Right lobe of liver (tissue), 6 donors: ENCODE measurements around the gene NOTCH3. TPM values are rescaled to one million over a fixed set of nuclear protein-coding genes. Genes with fewer than 3 reads are reported as not detected.

Experiments used
- ATAC-seq, 4 donors: fragments of 200-7000 bp; cut with Tn5 transposase; one replicate each; pipeline ENCODE4 v1.9.1; 2020; ENCODE audit warnings: mild to moderate bottlenecking in 4 of 4, moderate library complexity in 4 of 4
- DNase-seq, 3 donors: peaks; one replicate each; pipeline ENCODE4 v3.0.0-alpha.2; 2020
- H3K27ac ChIP-seq, 3 donors: fragments of 200-600 bp; one replicate each; pipeline ENCODE4 v1.8.0; 2022
- H3K27me3 ChIP-seq, 2 donors: fragments of 200-600 bp; one replicate each; pipeline ENCODE4 v1.8.0; 2022
- H3K36me3 ChIP-seq, 4 donors: fragments of 200-600 bp; sonication (generic) in 1 of 4; one replicate each; pipeline versions ENCODE4 v1.5.1 to v1.8.0; 2017 to 2022; ENCODE audit warnings: control low read depth in 1 of 4
- H3K4me1 ChIP-seq, 4 donors: fragments of 200-600 bp; sonication (generic) in 1 of 4; one replicate each; pipeline versions ENCODE4 v1.5.1 to v1.8.0; 2017 to 2022; ENCODE audit warnings: control low read depth in 1 of 4
- H3K4me3 ChIP-seq, 3 donors: fragments of 200-600 bp; one replicate each; pipeline ENCODE4 v1.8.0; 2022
- H3K9me3 ChIP-seq, 4 donors: fragments of 200-600 bp; sonication (generic) in 1 of 4; one replicate each; pipeline versions ENCODE4 v1.5.1 to v1.8.0; 2017 to 2022; ENCODE audit warnings: control low read depth in 1 of 4
- CTCF ChIP-seq, 4 donors: fragments of 200-600 bp in 3 of 4; fragments of 450-650 bp in 1 of 4; IDR thresholded peaks; one replicate each; pipeline versions ENCODE4 v1.5.1 to v1.8.0; 2016 to 2022; ENCODE audit warnings: antibody characterized with exemption in 4 of 4, mild to moderate bottlenecking in 2 of 4
- POLR2A ChIP-seq: fragments of 450-650 bp; IDR thresholded peaks from one replicate; pipeline ENCODE4 v1.6.1; 2017; ENCODE audit warnings: antibody characterized with exemption, mild to moderate bottlenecking
- WGBS: methylation state at CpG from one replicate; pipeline ENCODE4 v1.1.6; 2018; ENCODE audit warnings: low coverage, low lambda C conversion rate; ENCODE audit not compliant: insufficient coverage; ENCODE audit errors: missing lambda C conversion rate; 5-methylcytosine and 5-hydroxymethylcytosine counted together
- intact Hi-C, 2 donors: fragments of 100-400 bp; cut with DNase I; formaldehyde crosslinking; loops; one replicate each; pipeline versions ENCODE4 v1.11.2 to v1.14.1; 2022
- total RNA-seq, 6 experiments: library from RNA; depleted of rRNA in 2 of 6; stranded (reverse); fragments of >200 nt in 2 of 6; fragmentation: NEBNext Ultra II Directional in 3 of 6; extraction: Animal tissue kit (Norgen Biotek cat#: 25700) in 3 of 6; gene quantifications; one replicate each; pipeline versions ENCODE4 v1.1.0 to v1.2.4, GENCODE V29; 2016 to 2023
- donor health status: DM: no; HTN: yes; CAD: no.
- donor health status: DM: no; HTN: no; CAD: no.
- donor health status: DM: no; HTN: no; CAD: no.
- donor health status: DM: no; HTN: yes; CAD: no.
- donor health status: DM: no; HTN: yes; CAD: no.

Gene NOTCH3
- total RNA-seq, 6 experiments from 2014 or later = 1.7 to 6.7 (median 2.4) TPM

GRCh38 chr19:15129856-15130585, 70.8 kb downstream of the NOTCH3 start:
- Histone ChIP-seq H3K27ac (no peak overlapping the region), H3K9me3 (no peaks in the 10 kb centered on the region), H3K4me3 (no peak overlapping the region), H3K27me3 (no peaks in the 10 kb centered on the region), H3K36me3 (no peaks in the 10 kb centered on the region), H3K4me1 (peaks cover 0 to 6% (median 0%) of the 10 kb centered on the region in 4 donors)
- 57% methylated on average over 15 of the region's 16 CpGs for WGBS
- intact Hi-C loops = no loop called here
- ATAC-seq = no peak
- no peak for TF ChIP-seq CTCF (IDR thresholded peaks at IDR 0.05)
- peak in 1 of 3 donors; percentile 11 for DNase-seq

GRCh38 chr19:15128162-15128770, 72.5 kb downstream of the NOTCH3 start:
- intact Hi-C loops = no loop called here
- Histone ChIP-seq H3K9me3 (no peaks in the 10 kb centered on the region), H3K4me3 (no peak overlapping the region), H3K36me3 (no peaks in the 10 kb centered on the region), H3K4me1 (peaks cover 0 to 17% (median 0%) of the 10 kb centered on the region in 4 donors), H3K27ac (no peak overlapping the region), H3K27me3 (no peaks in the 10 kb centered on the region)
- TF ChIP-seq CTCF (IDR thresholded peaks at IDR 0.05) = no peak
- no peak for TF ChIP-seq POLR2A
- DNase-seq = peak in 1 of 3 donors; percentile 6
- ATAC-seq = no peak
- WGBS = 58% methylated on average over 2 of the region's 6 CpGs

GRCh38 chr19:15126131-15126910, 74.5 kb downstream of the NOTCH3 start:
- H3K36me3 ChIP-seq = peaks cover 0 to 11% (median 4%) of the 10 kb centered on the region in 4 donors
- H3K4me1 ChIP-seq = peaks cover 0 to 17% (median 0%) of the 10 kb centered on the region in 4 donors
- intact Hi-C loops = no loop called here
- peak overlapping the region; percentile 65 to 83 (median 72) for H3K4me3 ChIP-seq
- DNase-seq = no peak
- no peak for ATAC-seq
- H3K27me3 ChIP-seq = no peaks in the 10 kb centered on the region
- H3K9me3 ChIP-seq = no peaks in the 10 kb centered on the region
- 43% methylated on average over 1 of the region's 2 CpGs for WGBS
- TF ChIP-seq CTCF (IDR thresholded peaks at IDR 0.05) (no peak), POLR2A (no peak)
- H3K27ac ChIP-seq = peak overlapping the region in 2 of 3 donors; percentile 30 to 85

DNA sequence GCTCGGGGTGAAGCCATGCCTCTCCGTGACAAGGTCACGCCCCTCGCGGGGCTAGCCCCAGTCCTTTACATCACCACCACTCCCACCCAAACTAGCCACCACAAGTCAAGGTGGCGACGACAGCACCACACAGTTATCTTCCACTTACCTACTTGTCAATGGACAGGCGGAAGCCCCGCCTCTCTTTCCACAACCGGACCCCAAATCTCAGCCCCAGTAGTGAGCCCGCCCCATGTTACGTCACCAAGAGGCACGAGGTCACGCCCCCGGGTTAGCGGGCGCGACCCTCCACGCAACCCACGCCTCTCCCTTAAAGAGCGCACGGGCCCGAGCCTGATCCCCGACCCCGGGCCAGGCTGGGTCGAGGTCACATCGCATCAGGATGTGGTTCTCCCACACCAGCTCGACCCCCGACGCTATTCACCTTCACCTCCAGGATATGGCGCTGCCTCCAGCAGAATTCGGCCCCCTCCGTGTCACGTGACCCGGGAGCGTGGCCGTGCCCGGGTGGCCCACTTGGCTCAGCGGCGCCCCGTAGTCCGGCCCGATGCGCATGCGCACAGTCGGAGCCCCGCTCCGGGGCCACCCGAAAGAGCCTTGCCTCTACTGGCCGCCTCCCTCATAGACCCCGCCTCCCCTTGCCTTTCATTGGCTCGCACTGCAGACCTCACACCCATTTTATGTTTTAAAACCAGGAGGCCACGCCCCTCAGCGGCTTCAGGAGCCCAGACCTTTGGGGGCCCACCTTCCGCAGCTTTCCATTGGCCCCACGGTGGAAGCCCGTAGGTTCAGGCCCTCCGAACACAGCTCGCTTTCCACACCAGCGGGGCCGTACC, 75.3 kb downstream of the NOTCH3 start:
- Histone ChIP-seq H3K36me3 (peaks cover 0 to 18% (median 9%) of the 10 kb centered on the region in 4 donors), H3K27me3 (no peaks in the 10 kb centered on the region), H3K4me3 (peak overlapping the region; percentile 65 to 83 (median 72)), H3K9me3 (no peaks in the 10 kb centered on the region), H3K27ac (peak overlapping the region; percentile 85 to 94 (median 91)), H3K4me1 (peaks cover 0 to 17% (median 0%) of the 10 kb centered on the region in 4 donors)
- WGBS = 2% methylated on average over 29 of the region's 61 CpGs
- ATAC-seq (peak; percentile 89 to 90 (median 90)), DNase-seq (peak; percentile 98 to 99 (median 98))
- intact Hi-C loops = no loop called here
- TF ChIP-seq CTCF (IDR thresholded peaks at IDR 0.05) (peak in 1 of 4 donors; percentile 4), POLR2A (peak; percentile 51)
